K562 (cell line): ENCODE measurements around the gene GJB6. TPM values are rescaled to one million over a fixed set of nuclear protein-coding genes. Genes with fewer than 3 reads are reported as not detected.

Experiments used
- ATAC-seq: fragments of 200-7000 bp; cut with Tn5 transposase; 3 replicates; pipeline ENCODE4 v1.9.1; 2020; ENCODE audit warnings: moderate library complexity
- BruUV-seq: library from RNA; stranded (reverse); fragments of 400-500 nt; replicated peaks from 2 replicates; lab custom pipeline; 2021; lab: Mats Ljungman, UMichigan
- CTCF ChIA-PET: fragments of 300-600 bp; formaldehyde crosslinking; extraction: SDS; loops from one replicate; lab custom pipeline; 2021; ENCODE audit warnings: low intra/inter-chr PET ratio; lab: Yijun Ruan, JAX
- POLR2A ChIA-PET: fragments of 300-600, 350-650 bp; sonication (Branson Sonifier 250); formaldehyde crosslinking; extraction: SDS; loops from one replicate; lab custom pipeline; 2021; ENCODE audit warnings: antibody characterized with exemption, inconsistent platforms; lab: Yijun Ruan, JAX
- DNase-seq, 4 experiments: peaks; one replicate each; pipeline versions ENCODE4 v3.0.0 to v3.0.0-alpha.2; 2011 to 2018; ENCODE audit warnings: low spot score in 3 of 4, mixed read lengths in 3 of 4; ENCODE audit errors: extremely low read depth in 1 of 4
- FAIRE-seq: peaks from 2 replicates; lab custom pipeline; 2011; peaks lifted over from hg19 to GRCh38; lab: Jason Lieb, UNC
- H2AFZ ChIP-seq: 2 replicates; pipeline ENCODE4 v1.6.0; 2011; ENCODE audit warnings: low read depth, low read length, control low read depth, inconsistent platforms
- H3K27ac ChIP-seq: fragments of 200-600 bp; 3 replicates; pipeline ENCODE4 v1.8.0; 2011; ENCODE audit warnings: low read depth, mild to moderate bottlenecking, control low read depth, inconsistent platforms, low read length, moderate library complexity, mixed read lengths; ENCODE audit errors: extremely low read depth
- H3K27me3 ChIP-seq, 2 experiments: fragments of 300-600 bp in 1 of 2; 2 replicates in 1 of 2; 3 replicates in 1 of 2; pipeline versions ENCODE4 v1.6.0 to v1.8.0; 2011; ENCODE audit warnings: inconsistent platforms in 2 of 2, low read length in 2 of 2, mild to moderate bottlenecking in 1 of 2, mixed read lengths in 1 of 2, moderate library complexity in 1 of 2; ENCODE audit not compliant: control insufficient read depth in 2 of 2, insufficient read depth in 2 of 2
- H3K36me3 ChIP-seq: fragments of 300-600 bp; 3 replicates; pipeline ENCODE4 v1.8.0; 2011; ENCODE audit warnings: mild to moderate bottlenecking, low read length, inconsistent platforms; ENCODE audit not compliant: control insufficient read depth, insufficient read depth
- H3K4me1 ChIP-seq, 2 experiments: fragments of 200-600 bp in 1 of 2; replicated peaks in 1 of 2; 2 replicates in 1 of 2; 3 replicates in 1 of 2; pipeline versions ENCODE4 v1.5.1 to v1.8.0; 2011; ENCODE audit warnings: inconsistent platforms in 2 of 2, low read length in 2 of 2, mild to moderate bottlenecking in 1 of 2, mixed read lengths in 1 of 2, moderate library complexity in 1 of 2; ENCODE audit not compliant: control insufficient read depth in 2 of 2, insufficient read depth in 2 of 2
- H3K4me2 ChIP-seq: 2 replicates; pipeline ENCODE4 v1.6.1; 2011; ENCODE audit warnings: low read length, control low read depth, inconsistent platforms, mixed read lengths; ENCODE audit not compliant: insufficient read depth
- H3K4me3 ChIP-seq: fragments of 200-600 bp; sonication (generic), shearing (Covaris generic); 2 replicates; pipeline ENCODE4 v1.5.1; 2016; ENCODE audit warnings: control low read depth, inconsistent platforms
- H3K79me2 ChIP-seq: fragments of 200-600 bp; 3 replicates; pipeline ENCODE4 v1.8.0; 2011; ENCODE audit warnings: low read length, inconsistent platforms; ENCODE audit not compliant: control insufficient read depth, insufficient read depth
- H3K9ac ChIP-seq, 2 experiments: 2 replicates each; pipeline versions ENCODE4 v1.6.0 to v1.6.1; 2011; ENCODE audit warnings: low read depth in 2 of 2, low read length in 2 of 2, control low read depth in 1 of 2, inconsistent platforms in 1 of 2, mild to moderate bottlenecking in 1 of 2, mixed read lengths in 1 of 2; ENCODE audit not compliant: insufficient read depth in 1 of 2
- H3K9me1 ChIP-seq: one replicate; pipeline ENCODE4 v1.6.0; 2011; ENCODE audit warnings: inconsistent platforms, mild to moderate bottlenecking, low read length, moderate library complexity; ENCODE audit not compliant: control insufficient read depth, insufficient read depth
- H3K9me3 ChIP-seq: replicated peaks from 2 replicates; pipeline ENCODE4 v1.5.1; 2011; ENCODE audit warnings: low read depth, low read length, inconsistent platforms; ENCODE audit not compliant: control insufficient read depth, insufficient read depth
- H4K20me1 ChIP-seq: replicated peaks from 2 replicates; pipeline ENCODE4 v1.6.1; 2011; ENCODE audit warnings: low read length, inconsistent platforms, mixed read lengths; ENCODE audit not compliant: control insufficient read depth, insufficient read depth
- ASH1L ChIP-seq: fragments of 450-650 bp; IDR thresholded peaks from 2 replicates; pipeline ENCODE4 v1.6.1; 2018; ENCODE audit warnings: borderline replicate concordance, mild to moderate bottlenecking, low read depth; ENCODE audit not compliant: partially characterized antibody
- DDX20 ChIP-seq: fragments of 450-650 bp; IDR thresholded peaks from 2 replicates; pipeline ENCODE4 v1.6.1; 2016; ENCODE audit warnings: missing genetic modification characterization, low read depth, mild to moderate bottlenecking, missing compliant biosample characterization, moderate library complexity
- DMBX1 ChIP-seq: fragments of 250-450 bp; sonication (Bioruptor Pico); IDR thresholded peaks from 2 replicates; pipeline ENCODE4 v1.8.0; 2022; ENCODE audit warnings: inconsistent platforms, mild to moderate bottlenecking, moderate library complexity, borderline replicate concordance
- FOXO4 ChIP-seq: fragments of 450-650 bp; formaldehyde crosslinking; IDR thresholded peaks from 2 replicates; pipeline ENCODE4 v1.4.0; 2020; ENCODE audit warnings: mild to moderate bottlenecking, moderate library complexity
- HDGF ChIP-seq: fragments of 450-650 bp; IDR thresholded peaks from 2 replicates; pipeline ENCODE4 v1.6.1; 2016
- POLR2H ChIP-seq: IDR thresholded peaks from 2 replicates; pipeline ENCODE4 v1.6.1; 2016; ENCODE audit warnings: missing genetic modification characterization, low read depth, mild to moderate bottlenecking, control low read depth, missing compliant biosample characterization, moderate library complexity
- TBL1XR1 ChIP-seq, 2 experiments: IDR thresholded peaks; 2 replicates each; pipeline ENCODE4 v1.6.1; 2012; ENCODE audit warnings: improper control_type of control experiment in 2 of 2, low read length in 2 of 2, mild to moderate bottlenecking in 1 of 2
- ZNF586 ChIP-seq: fragments of 450-650 bp; formaldehyde crosslinking; conservative IDR thresholded peaks from 2 replicates; pipeline ENCODE4 v1.4.0; 2020; ENCODE audit warnings: mild to moderate bottlenecking, moderate library complexity
- WGBS: fragments of 100-300 bp; shearing (Covaris generic); methylation state at CpG from one replicate; pipeline ENCODE4 v1.1.6; 2016; ENCODE audit warnings: low coverage, mixed read lengths; ENCODE audit not compliant: insufficient coverage; ENCODE audit errors: missing lambda C conversion rate; 5-methylcytosine and 5-hydroxymethylcytosine counted together
- in situ Hi-C: fragments of 300-500 bp; cut with MboI; formaldehyde crosslinking; loops from 4 replicates; pipeline ENCODE4 v1.15.0; 2018; ENCODE audit warnings: inconsistent platforms, mixed read lengths
- intact Hi-C: fragments of 100-400 bp; cut with micrococcal nuclease; formaldehyde crosslinking; loops from 2 replicates; pipeline ENCODE4 v1.14.2; 2022
- polyA plus RNA-seq, 8 experiments: library from polyadenylated mRNA; depleted of rRNA in 4 of 8; stranded (reverse) in 5 of 8; unstranded in 3 of 8; fragments of >200 nt; fragmentation: Nextera tagmentation in 2 of 8; fragmentation: Illumina TruSeq in 1 of 8; extraction: Ambion mirVana in 2 of 8; extraction: Trizol in 1 of 8; gene quantifications; 2 replicates each; pipeline versions ENCODE4 v1.2.1 to v1.2.3, GENCODE V29; 2011 to 2014; ENCODE audit warnings: inconsistent platforms in 1 of 8, missing spikeins in 1 of 8
- total RNA-seq, 7 experiments: library from RNA; depleted of rRNA in 6 of 7; stranded (reverse); fragments of >200 nt in 6 of 7; fragmentation: Illumina TruSeq in 2 of 7; extraction: Trizol in 2 of 7; gene quantifications; 2 replicates each; pipeline versions ENCODE4 v1.2.1 to v1.2.3, GENCODE V29; 2011 to 2021; ENCODE audit warnings: low replicate concordance in 1 of 7
- TF ChIP-seq, protein P1 (sequence below): fragments of 450-650 bp; formaldehyde crosslinking; IDR thresholded peaks from 2 replicates; pipeline ENCODE4 v1.4.0; 2022; ENCODE audit warnings: missing genetic modification characterization
- TF ChIP-seq, protein P2 (sequence below): fragments of 450-650 bp; formaldehyde crosslinking; conservative IDR thresholded peaks from 2 replicates; pipeline ENCODE4 v1.4.0; 2022; ENCODE audit warnings: mild to moderate bottlenecking, missing genetic modification characterization

Gene GJB6
- total and polyA plus RNA-seq, 9 of the 15 experiments (the other 6 are each of a cell fraction or from before 2014, with no cell fraction given) = not detected

- no peaks in the 10 kb centered on the region for H3K79me2 ChIP-seq
- no peak for FAIRE-seq
- ChIA-PET POLR2A (no interaction called here), CTCF (no interaction called here)
- no peaks in the 10 kb centered on the region for H3K9me1 ChIP-seq
- in situ Hi-C loops = no loop called here
- no peaks in the 10 kb centered on the region for H4K20me1 ChIP-seq
- no peak overlapping the region for H3K27ac ChIP-seq
- intact Hi-C loops = no loop called here
- no peak overlapping the region for H3K4me2 ChIP-seq
- H3K9ac ChIP-seq = no peak overlapping the region
- no peaks in the 10 kb centered on the region for H3K9me3 ChIP-seq
- H2AFZ ChIP-seq = no peak overlapping the region
- TF ChIP-seq TBL1XR1 (IDR thresholded peaks at IDR 0.05; ENCODE audit: low read length in 2 of 2) (no peak), POLR2H (tag) (no peak)
- TF ChIP-seq, all 486 proteins: peak for 0
- H3K27me3 ChIP-seq = peaks cover 10 to 37% of the 10 kb centered on the region in 2 experiments; a peak in 4 of 5 replicates
- 0% methylated on average over 3 of the region's 5 CpGs for WGBS
- H3K36me3 ChIP-seq = no peaks in the 10 kb centered on the region
- H3K4me3 ChIP-seq = no peak overlapping the region
- H3K4me1 ChIP-seq = peaks cover 0 to 5% of the 10 kb centered on the region in 2 experiments; a peak in 2 of 5 replicates
- no peak for ATAC-seq
- DNase-seq = no peak
- no TSS peak for BruUV-seq
Measured at GRCh38 chr13:20178156-20178555, 54.0 kb downstream of the GJB6 start.

GRCh38 chr13:20177049-20177831 is 54.9 kb downstream of the GJB6 start:
- Histone ChIP-seq H3K36me3 (no peaks in the 10 kb centered on the region), H3K27me3 (peaks cover 10 to 37% of the 10 kb centered on the region in 2 experiments; a peak in 4 of 5 replicates), H3K79me2 (no peaks in the 10 kb centered on the region), H3K9ac (no peak overlapping the region), H3K4me1 (peaks cover 0 to 5% of the 10 kb centered on the region in 2 experiments; a peak in 2 of 5 replicates), H3K9me1 (no peaks in the 10 kb centered on the region), H3K9me3 (no peaks in the 10 kb centered on the region), H3K4me3 (no peak overlapping the region), H2AFZ (no peak overlapping the region), H3K4me2 (no peak overlapping the region), H4K20me1 (no peaks in the 10 kb centered on the region), H3K27ac (no peak overlapping the region)
- ATAC-seq (no peak), FAIRE-seq (no peak), DNase-seq (no peak)
- BruUV-seq = no TSS peak
- intact Hi-C loops (no loop called here), in situ Hi-C loops (no loop called here)
- ChIA-PET POLR2A (no interaction called here), CTCF (no interaction called here)
- WGBS = 7% methylated on average over 9 of the region's 67 CpGs
- TF ChIP-seq ZNF586 (no peak), FOXO4 (no peak), HDGF (no peak), DMBX1 (no peak), ASH1L (no peak), DDX20 (tag) (no peak)
- TF ChIP-seq, protein P1, sequence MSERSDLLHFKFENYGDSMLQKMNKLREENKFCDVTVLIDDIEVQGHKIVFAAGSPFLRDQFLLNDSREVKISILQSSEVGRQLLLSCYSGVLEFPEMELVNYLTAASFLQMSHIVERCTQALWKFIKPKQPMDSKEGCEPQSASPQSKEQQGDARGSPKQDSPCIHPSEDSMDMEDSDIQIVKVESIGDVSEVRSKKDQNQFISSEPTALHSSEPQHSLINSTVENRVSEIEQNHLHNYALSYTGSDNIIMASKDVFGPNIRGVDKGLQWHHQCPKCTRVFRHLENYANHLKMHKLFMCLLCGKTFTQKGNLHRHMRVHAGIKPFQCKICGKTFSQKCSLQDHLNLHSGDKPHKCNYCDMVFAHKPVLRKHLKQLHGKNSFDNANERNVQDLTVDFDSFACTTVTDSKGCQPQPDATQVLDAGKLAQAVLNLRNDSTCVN (CRISPR knock-in tag) = no peak
- TF ChIP-seq, protein P2, sequence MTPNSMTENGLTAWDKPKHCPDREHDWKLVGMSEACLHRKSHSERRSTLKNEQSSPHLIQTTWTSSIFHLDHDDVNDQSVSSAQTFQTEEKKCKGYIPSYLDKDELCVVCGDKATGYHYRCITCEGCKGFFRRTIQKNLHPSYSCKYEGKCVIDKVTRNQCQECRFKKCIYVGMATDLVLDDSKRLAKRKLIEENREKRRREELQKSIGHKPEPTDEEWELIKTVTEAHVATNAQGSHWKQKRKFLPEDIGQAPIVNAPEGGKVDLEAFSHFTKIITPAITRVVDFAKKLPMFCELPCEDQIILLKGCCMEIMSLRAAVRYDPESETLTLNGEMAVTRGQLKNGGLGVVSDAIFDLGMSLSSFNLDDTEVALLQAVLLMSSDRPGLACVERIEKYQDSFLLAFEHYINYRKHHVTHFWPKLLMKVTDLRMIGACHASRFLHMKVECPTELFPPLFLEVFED (CRISPR knock-in tag) = no peak
